Measurements from ENCODE around the gene CDH23.

GRCh38 chr10:71687077-71687476 is 290.4 kb downstream of the CDH23 start:
- no peak for TF ChIP-seq CTCF (IDR thresholded peaks at IDR 0.05; ENCODE audit: low read depth, low read length, poor library complexity, severe bottlenecking)
- no peak for TF ChIP-seq EZH2phosphoT487 (IDR thresholded peaks at IDR 0.05; ENCODE audit: borderline replicate concordance, low read length)
